GM21576 (cell line): ENCODE measurements around the gene SFN.

Source experiments
- ATAC-seq: cut with Tn5 transposase; IDR thresholded peaks from one replicate; pipeline ENCODE4 v1.9.1; 2021; ENCODE audit warnings: mild to moderate bottlenecking, moderate library complexity; ENCODE audit not compliant: unreplicated experiment

Gene SFN

GRCh38 chr1:26909951-26910342 lies 47.0 kb downstream of the SFN start:
- ATAC-seq: no peak

- ATAC-seq: no peak
Observed at GRCh38 chr1:26910343-26911160, 47.6 kb downstream of the SFN start.

- no peak for ATAC-seq
Observed at GRCh38 chr1:26911399-26912146, 48.6 kb downstream of the SFN start.

- ATAC-seq: no peak
Observed at GRCh38 chr1:26912147-26912490, 49.2 kb downstream of the SFN start.

GRCh38 chr1:26913389-26913753 lies 50.4 kb downstream of the SFN start:
- no peak for ATAC-seq
